Stomach (tissue), 4 donors: ENCODE measurements around the gene RBMS3.

Source experiments
- CTCF ChIP-seq, 7 experiments: fragments of 450-650 bp in 4 of 7; fragments of 200-600 bp in 3 of 7; sonication (generic) in 3 of 7; IDR thresholded peaks; one replicate each; pipeline ENCODE4 v1.5.1; 2016 to 2019; ENCODE audit warnings: antibody characterized with exemption in 7 of 7, control low read depth in 2 of 7, mild to moderate bottlenecking in 1 of 7
- EP300 ChIP-seq: sonication (generic); formaldehyde crosslinking; IDR thresholded peaks from one replicate; pipeline ENCODE4 v1.6.1; 2017; ENCODE audit warnings: antibody characterized with exemption
- POLR2AphosphoS5 ChIP-seq, 3 donors: sonication (generic); formaldehyde crosslinking; IDR thresholded peaks; one replicate each; pipeline ENCODE4 v1.6.1; 2016; ENCODE audit warnings: antibody characterized with exemption in 3 of 3

DNA sequence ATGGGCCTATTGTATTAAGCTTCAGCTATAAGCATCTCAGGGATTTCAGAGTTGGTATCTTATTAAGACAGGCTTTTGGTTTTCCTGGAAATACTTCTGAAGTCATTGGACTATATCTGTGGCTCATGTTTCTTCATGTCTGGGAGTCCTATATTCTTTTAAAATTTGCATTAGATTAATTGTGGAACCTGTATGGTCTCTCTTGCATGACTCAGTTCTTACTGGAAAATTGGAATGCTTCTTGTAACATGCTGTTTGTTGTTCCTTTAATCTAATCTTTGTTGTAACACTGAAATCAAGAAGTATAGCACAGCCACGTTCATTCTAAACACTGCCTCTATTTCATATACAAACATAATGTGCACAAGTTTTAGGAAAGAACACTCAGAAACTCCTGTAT lies 208.1 kb downstream of the RBMS3 start:
- TF ChIP-seq POLR2AphosphoS5 (IDR thresholded peaks at IDR 0.05) = no peak
- TF ChIP-seq EP300 = no peak
- TF ChIP-seq CTCF (IDR thresholded peaks at IDR 0.05) = no peak
